HG03575 (cell line): Measurements from ENCODE around the gene CDK5R1.
"Not testable (repeated sequence)": the region's sequence is repeated elsewhere in the genome, so short reads cannot be mapped to it uniquely, and the experiment has no call there.

Experiments
- ATAC-seq: cut with Tn5 transposase; IDR thresholded peaks from one replicate; pipeline ENCODE4 v1.9.1; 2021; ENCODE audit not compliant: unreplicated experiment, insufficient number of reproducible peaks, low FRiP score; ENCODE audit errors: extremely low read depth

Gene CDK5R1

DNA sequence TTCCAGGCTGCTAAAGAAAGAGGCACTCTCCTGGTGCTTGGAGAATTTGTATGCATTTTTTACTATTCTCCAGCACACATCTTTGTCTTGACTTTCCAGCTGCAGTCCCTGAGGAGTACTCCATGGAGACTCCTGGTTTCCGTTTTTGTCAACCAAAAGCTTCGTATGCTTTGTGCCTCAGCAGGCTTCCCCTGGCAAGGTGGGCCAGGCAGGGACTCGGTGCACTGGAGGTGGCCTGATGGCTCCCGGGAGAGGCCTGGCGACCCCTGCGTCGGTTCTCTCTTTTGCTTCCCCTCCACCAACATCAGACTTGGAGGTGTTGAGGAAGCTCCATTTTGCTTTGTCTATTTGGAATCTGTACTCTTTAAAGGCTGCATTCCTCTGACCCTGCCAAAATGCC lies 23.7 kb downstream of the CDK5R1 start:
- no peak for ATAC-seq

DNA sequence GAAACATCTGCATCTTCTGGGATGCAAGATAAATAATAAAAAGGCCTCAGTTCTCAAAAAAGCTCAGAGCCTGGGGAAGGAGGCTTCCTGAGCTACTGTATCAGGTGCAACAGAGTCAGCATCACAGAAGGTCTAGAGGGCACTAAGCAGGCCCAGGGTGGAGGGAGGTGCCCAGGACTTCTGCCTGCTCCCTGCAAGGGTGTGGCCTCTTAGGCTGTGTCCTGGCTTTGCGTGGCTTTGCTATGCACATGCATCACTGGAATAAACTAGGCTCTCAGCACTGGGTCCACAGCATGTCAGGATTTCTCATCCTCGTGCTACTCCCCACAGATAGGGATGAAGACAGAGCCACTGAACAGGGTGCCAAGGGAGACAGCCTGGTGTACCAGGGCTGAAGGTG lies 25.5 kb downstream of the CDK5R1 start:
- no peak for ATAC-seq

DNA sequence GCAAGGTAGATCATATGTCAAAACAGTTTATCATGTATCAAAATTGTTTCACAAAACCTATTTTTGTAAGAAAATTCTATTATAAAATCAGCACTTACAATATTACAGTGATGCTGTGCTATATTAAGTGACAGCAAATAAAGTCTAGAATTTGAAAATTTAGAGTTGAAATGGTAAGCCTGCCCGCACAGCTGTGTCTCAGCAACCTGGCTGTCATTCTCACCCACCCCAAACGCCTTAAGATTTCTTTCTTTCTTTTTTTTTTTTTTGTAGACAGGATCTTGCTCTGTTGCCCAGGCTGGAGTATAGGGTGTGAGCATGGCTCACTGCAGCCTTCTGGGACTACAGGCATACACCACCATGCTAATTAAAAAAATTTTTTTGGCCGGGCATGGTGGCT lies 26.8 kb downstream of the CDK5R1 start:
- ATAC-seq: no peak

DNA sequence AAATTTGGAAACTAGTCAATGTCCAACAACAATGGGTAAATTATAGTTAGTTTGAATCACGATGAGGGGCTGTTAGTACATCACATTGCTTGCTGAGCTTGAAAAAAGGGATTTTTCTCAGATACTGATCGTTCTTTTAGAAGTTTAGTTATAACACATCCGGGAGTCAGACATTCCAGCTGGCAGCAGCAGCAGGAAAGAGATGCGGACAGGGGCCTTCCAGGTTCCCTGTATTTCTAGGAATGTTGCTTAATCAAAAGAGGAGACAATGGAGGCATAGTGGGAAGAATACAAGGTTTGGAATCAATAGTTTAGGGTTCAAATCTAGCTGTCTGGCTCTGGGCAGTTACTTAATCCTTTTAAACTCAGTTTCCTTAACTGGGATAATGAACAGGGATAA lies 27.8 kb downstream of the CDK5R1 start:
- no peak for ATAC-seq

DNA sequence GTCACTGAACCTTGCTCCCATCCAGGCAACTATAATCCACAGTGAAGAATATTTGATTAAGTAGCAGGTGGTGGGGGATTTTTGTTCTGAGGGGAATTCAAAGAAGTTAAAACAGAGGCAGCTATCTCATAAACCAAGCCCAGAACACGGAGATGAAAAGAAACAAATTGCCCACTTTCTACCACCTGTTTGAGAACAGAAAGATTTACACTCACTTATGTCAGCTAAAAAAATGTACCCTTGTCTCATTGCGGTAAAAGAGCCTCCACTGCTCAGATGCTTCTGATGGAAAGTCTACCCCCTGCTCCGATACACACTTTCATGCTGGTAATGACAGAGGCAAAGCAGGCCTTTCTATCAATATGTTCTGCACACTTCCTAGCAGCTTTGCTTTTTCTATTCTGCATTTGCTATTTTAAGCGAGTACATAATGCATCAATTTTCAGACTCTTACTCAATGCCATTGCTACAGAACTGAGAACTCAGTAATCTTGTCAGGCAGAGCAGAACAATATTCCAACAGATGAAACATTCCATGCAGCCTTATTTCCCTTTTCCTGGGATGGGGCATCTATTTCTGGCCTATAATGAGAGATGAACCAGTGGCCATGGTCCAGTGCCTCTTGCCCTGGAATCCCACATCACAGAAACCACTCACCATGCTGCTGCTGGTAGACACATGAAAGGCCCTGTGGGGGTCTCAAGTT lies 29.0 kb downstream of the CDK5R1 start:
- ATAC-seq: no peak

DNA sequence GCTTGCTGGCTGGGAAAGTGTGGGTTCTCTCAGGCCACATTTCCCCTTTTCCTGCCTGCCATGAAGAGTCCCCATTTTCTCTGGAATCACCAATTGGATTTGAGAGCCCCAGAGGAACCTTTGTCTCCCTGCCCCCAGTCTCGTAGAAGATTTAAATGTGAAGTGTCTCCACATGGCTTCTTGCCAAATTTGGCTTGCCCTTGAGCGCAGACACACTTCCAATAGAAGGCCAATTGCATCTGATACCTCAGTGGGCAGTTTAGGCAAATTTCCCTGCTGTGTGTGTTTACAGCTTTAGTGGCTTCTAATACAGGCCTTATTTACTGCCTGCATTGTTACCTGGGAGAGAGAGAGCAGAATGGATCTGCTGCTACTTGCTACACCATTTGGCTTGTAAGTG lies 29.7 kb downstream of the CDK5R1 start:
- ATAC-seq: no peak

DNA sequence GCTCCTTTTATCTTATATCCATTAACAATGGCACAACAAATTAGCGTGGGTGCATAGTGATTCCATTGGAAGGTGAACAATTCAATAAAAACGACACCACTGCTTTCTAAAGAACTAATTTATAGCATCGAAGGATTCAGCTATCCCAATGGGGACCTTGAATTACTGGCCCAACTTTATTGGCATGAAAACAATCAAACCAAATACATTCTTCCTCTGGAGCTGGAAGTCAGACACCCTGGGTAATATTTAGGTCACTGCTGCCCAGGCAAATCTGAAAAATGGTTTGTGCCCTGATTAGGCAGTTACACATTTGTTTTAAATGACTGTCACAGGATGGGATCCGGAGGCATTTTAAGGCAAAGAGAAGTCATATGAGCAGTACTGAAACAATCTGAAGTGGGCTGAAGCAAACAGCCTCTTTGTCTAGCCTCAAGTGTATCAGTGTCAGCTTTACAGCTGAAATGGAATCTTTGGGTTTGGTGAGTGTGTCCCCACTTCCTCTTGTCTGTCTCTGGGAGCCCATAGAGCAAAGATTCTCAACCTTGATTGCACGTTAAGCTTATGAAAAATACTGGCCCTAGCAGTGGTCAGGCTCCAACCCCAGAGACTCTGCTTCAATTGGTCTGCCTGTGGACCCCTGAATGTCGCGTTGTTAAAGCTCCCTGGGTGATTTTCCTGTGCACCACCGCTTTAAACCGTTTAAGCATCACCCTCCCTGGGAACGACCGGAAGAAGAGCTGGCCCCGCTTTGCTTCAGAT lies 30.3 kb downstream of the CDK5R1 start:
- no peak for ATAC-seq

DNA sequence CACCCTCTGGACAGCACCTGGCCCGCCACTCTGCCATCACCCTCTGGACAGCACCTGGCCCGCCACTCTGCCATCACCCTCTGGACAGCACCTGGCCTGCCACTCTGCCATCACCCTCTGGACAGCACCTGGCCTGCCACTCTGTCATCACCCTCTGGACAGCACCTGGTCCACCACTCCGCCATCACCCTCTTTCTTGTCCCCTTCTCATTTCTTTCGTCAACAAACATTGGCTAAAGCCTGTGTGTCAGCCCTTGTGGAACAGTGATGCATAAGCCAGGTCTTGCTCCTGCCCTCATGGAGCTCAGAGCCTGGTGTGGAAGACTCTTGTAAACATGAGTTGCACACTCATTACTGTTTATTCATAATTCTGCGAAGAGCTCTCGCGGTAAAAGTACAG lies 31.2 kb downstream of the CDK5R1 start:
- no peak for ATAC-seq

DNA sequence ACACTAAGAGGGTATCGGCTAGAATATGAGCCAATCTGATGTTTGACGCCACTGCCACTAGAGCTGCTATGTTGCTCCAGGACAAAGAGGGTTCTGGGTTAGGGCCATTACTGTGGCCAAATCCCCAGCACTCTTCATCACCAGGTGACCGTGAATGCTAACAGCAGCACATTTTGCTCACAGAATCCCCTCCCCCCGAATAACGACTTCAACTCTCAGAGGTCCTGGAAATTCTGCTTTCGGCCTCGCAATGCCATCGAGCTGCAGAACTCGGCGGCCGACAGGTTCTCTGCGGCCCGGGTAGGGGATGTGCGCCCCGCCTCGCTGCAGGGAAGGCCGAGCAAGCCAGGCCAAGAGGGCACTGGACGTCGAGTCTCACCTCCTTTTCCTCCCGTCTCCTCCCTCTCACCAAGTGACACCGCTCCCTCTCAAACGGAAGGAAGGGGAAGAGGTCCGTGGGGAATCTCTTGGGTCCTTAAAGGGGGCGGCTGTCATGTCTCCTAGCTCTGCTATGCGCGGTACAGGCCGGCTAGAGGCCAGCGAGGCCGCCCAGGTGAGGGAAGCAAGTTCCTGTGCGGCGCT lies 31.9 kb downstream of the CDK5R1 start:
- no peak for ATAC-seq

DNA sequence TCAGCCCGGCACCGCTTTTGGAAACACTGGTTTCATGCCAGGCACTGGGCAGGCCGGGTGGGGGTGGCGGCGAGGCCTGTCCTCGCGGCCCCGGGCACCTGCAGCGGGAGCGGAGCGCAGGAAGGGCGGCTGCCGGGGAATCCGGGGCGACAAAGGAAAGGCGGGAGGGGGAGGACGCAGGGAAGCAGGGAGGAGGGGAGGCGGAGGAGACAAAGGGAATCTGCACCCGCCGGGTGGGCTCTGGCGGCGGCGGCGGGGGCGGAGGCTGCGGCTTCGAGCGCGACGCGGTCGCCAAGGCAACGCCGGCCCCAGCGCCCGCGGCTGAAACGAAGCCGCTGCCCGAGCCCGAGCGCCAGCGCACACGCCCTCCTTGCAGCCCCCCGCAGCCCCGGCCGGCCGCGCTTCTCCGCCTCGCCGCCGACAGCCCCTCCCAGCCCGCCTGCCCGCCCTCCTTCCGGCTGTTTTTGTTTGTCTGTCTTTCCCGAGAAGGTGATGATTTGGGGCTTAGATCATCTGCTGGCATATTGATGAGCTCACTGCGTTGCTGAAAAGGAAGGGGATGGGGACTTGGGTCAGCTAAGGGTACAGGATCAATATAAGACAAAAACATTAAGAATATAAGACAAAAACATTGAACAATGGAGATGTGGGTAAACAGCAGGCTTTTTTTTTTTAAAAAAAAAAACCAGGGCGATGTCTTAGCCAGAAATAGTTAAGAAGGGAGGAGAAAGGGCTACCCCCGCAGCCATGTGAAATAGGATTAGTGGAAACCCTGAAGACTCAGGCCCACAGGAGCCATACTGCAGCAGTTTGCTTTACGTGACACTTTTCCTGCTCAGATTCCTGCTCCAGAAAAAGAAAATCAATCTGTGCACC lies 32.7 kb downstream of the CDK5R1 start:
- ATAC-seq: no peak

DNA sequence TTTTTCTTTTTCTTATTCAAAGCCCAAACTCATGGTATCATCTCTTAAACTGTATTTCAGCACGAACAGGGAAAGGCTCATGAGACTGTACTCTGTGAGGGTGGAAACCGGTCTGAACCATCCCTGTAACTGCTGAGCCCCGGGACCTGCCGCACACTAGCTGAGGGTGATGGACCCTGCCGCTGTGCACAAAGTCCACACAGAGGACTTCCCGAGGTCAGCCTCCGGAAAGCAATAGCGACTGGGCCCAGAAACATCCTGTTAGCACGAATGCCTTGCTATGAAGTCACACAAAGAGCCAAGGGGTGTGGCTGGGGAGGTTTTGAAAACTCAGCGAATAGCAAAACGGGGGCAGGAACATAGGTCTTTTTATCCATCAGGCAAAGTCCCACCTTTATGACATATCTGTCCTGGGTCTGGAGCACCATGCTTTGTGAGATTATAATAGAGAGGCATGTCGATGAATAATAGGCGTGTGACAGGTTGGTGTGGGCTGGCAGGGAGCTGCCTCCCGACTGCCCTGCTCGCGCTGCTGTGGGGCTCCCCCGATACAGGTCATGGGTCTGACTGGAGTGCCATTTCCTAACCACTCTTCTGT lies 33.4 kb downstream of the CDK5R1 start:
- no peak for ATAC-seq

DNA sequence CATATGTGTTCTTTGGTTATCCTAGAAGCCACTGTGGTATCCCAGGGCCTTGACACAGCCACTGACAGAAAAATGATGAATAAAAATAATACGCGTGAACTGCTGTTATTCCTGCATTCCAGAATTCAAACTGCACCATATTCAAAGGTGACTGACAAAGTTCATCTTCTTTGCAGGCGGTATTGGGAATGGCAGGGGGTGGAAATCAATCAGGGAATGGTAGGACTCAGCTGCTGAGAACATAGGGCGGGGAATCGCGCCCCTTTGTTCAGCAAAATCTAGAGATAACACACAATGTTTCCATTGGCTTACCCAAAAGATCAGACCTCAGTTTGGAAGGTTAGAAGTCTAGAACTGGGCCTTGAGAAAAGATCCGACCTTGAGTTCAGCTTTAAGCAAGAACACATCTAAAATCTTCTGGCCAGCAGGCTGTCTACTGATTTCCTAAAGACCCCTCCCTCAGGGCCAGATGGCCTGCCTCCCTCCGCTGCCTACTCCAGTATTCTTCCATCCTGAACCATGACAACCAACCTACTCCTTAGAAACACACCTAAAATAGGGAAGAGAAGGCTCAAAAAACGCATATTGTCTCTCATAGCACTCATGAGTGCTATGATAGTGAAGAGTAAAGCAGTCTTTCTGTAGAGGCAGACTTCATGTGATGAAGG lies 34.1 kb downstream of the CDK5R1 start:
- ATAC-seq: no peak

DNA sequence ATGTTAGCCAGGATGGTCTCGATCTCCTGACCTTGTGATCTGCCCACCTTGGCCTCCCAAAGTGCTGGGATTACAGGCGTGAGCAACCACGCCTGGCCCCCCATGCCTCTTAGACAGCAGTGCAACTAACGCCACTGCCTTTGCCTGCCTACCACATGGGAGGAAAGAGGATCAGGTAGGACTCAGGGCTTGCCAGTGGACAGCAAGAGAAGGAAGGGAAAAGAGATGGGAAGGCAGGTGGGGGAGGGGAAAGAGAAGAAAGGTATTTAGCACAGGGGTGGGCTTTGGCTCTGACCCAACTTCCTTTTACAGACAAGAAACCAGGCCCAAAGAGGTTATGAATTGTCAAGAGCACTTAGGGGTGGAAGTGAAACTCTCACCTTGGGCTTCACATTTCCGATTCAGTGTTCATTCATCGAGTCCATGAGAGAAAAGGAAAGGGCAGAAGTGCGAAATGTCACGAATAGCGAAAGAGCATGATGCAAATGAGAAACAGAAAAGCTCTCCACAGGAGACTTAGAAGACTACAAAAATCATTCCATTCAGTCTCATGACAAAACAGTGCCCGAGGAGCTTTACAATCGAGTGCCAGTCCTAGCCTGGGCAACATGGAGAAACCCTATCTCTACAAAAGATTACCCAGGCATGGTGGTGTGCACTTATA lies 36.4 kb downstream of the CDK5R1 start:
- ATAC-seq: peak; percentile 37

DNA sequence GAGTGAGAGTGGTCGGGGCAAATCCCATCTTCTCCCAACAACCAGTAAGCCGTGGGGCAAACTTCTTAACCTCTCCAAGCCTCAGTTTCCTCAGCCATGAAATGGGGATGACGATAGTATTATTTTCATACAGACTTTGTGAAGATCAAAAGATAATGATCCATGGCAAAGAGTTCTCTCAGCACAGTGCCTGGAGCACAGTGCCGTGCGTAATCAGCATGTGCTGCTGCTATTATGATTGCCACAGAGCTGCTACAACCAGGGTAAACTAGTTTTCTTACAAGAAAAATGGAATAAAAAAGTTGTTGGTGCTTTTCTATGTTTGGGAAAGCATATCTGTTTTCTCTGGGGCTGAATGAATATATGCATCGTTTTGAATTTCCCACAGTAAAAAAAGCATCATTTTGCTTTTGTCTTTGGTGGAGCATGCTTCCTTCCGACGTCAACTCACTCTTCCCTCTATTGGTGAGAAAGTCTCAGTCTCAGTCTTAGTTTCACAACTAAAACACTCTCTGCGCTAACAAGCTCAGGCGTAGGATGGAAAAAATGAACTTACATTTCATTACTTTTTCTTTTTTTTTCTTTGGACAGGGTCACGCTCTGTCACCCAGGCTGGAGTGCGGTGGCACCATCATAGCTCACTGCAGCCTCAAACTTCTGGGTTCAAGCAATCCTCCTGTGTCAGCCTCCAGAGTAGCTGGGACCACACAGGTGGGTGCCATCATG lies 37.2 kb downstream of the CDK5R1 start:
- ATAC-seq: peak; percentile 31

DNA sequence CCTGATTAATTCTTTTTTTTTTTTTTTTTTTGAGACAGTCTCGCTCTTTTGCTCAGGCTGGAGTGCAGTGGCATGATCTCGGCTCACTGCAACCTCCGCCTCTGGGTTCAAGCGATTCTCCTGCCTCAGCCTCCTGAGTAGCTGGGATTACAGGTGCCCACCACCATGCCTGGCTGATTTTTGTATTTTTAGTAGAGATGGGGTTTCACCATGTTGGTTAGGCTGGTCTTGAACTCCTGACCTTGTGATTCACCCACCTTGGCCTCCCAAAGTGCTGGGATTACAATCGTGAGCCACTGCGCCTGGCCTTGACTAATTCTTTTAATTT lies 37.7 kb downstream of the CDK5R1 start:
- ATAC-seq: not testable (repeated sequence)

DNA sequence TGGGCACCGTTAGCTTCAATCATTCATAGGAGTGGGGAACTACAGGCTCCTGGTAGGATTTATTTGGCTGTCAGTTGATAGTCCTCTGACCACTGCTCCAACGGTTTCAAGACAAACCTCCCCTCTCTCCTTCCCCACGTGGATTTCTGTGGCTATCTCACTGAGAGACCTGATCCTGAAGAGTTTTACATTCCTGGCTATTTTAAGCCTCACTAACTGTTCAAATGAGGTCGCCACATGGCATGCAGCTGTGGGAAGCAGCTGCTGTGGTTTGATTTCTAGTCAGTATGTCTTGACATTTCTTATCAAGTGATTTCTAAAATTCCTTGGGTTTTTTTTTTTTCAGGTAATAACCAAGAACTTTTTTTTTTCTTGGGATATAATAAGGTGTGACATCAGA lies 38.3 kb downstream of the CDK5R1 start:
- no peak for ATAC-seq

DNA sequence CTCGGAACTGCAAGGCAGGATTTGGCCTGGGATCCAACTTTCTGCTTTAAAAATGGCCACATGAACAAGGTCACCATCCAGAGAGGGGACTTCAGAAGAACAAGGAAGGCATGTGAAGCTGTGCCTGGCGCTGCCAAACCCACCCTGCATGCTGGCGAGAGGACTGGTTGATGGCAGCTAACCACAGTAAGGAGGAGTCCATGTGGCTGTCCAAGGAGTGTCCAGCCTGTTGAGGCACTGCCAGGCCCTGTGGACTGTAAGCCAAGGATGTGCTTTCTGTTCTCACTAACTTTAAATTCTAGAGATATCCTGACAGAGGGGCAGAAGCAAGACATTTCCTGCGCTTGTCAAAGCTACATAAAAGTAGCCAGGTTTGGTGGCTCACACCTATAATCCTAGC lies 40.4 kb downstream of the CDK5R1 start:
- ATAC-seq: no peak

DNA sequence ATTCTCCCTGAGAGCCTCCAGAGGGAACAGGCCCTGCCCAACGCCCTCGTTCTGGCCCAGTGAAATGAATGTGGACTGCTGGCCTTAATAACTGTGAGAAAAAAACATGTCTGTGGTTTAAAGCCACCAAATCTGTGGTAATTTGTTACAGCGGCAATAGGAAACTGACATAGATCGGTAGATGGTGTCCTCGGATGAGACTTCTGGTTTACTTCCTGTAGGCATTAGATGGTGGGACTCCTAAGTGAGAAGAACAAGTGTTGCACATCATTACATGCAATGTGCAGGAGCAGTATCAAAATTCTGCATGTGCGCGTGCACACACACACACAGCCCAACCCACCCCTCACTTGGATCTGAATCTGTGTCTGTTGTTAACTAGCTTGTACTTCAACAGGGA lies 42.0 kb downstream of the CDK5R1 start:
- ATAC-seq: no peak
